Activated CD4-positive, alpha-beta T cell treated with anti-CD3 and anti-CD28 coated beads, Interleukin-2, amount 50 U/mL, for 1 hour (primary cell): ENCODE data around the gene PPP1R12B.

ENCODE experiments used
- DNase-seq: peaks from one replicate; pipeline ENCODE4 v3.0.0-alpha.2; 2020

The PPP1R12B gene, protein sequence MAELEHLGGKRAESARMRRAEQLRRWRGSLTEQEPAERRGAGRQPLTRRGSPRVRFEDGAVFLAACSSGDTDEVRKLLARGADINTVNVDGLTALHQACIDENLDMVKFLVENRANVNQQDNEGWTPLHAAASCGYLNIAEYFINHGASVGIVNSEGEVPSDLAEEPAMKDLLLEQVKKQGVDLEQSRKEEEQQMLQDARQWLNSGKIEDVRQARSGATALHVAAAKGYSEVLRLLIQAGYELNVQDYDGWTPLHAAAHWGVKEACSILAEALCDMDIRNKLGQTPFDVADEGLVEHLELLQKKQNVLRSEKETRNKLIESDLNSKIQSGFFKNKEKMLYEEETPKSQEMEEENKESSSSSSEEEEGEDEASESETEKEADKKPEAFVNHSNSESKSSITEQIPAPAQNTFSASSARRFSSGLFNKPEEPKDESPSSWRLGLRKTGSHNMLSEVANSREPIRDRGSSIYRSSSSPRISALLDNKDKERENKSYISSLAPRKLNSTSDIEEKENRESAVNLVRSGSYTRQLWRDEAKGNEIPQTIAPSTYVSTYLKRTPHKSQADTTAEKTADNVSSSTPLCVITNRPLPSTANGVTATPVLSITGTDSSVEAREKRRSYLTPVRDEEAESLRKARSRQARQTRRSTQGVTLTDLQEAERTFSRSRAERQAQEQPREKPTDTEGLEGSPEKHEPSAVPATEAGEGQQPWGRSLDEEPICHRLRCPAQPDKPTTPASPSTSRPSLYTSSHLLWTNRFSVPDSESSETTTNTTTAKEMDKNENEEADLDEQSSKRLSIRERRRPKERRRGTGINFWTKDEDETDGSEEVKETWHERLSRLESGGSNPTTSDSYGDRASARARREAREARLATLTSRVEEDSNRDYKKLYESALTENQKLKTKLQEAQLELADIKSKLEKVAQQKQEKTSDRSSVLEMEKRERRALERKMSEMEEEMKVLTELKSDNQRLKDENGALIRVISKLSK

GRCh38 chr1:202348509-202349205, at the start of gene PPP1R12B:
PPP1R12B (plus strand) TSS chr1:202348699; CDS start chr1:202348852, 153 bp downstream.
- peak; percentile 93 for DNase-seq

GRCh38 chr1:202302166-202302565, 46.3 kb upstream of the PPP1R12B start:
- no peak for DNase-seq

DNA sequence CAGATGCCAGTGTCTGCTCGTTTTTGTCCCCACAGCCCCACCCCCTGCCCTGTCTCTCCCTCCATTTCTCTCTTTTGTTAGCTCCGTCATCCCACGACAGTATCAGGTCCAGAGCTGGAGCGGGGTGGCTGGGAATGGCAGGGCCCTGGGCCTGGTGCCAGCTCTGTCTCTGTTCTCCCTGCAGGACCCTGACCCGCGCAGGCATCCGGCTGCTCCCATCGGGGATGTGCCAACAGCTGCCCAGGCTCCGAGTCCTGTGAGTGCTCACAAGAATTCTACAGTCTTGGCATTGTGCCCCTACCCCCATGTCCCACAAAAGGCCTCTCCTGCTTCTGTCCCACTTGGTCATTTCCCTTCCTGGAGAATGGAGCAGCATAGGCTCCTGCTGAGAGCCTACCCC, 44.1 kb upstream of the PPP1R12B start:
- no peak for DNase-seq

DNA sequence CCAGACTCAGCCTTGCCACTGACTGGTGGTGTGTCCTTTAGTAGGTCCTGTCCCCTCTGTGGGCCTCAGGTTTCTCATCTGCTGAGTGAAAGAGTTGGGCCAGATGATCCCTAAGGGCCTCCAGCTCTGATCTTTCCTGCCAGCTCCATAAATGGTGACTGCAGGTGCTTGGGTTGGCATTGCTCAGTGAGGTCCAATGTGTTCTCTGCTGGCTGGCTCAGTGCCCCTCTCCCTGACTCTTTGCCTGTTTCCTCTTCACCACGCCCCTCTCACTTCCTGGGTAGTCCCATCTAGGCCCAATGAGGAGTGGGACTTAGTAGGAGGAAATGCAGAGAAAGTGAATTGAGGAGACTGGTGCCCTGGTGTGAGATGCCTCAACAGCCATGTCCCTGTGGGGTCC, 43.3 kb upstream of the PPP1R12B start:
- DNase-seq: no peak

DNA sequence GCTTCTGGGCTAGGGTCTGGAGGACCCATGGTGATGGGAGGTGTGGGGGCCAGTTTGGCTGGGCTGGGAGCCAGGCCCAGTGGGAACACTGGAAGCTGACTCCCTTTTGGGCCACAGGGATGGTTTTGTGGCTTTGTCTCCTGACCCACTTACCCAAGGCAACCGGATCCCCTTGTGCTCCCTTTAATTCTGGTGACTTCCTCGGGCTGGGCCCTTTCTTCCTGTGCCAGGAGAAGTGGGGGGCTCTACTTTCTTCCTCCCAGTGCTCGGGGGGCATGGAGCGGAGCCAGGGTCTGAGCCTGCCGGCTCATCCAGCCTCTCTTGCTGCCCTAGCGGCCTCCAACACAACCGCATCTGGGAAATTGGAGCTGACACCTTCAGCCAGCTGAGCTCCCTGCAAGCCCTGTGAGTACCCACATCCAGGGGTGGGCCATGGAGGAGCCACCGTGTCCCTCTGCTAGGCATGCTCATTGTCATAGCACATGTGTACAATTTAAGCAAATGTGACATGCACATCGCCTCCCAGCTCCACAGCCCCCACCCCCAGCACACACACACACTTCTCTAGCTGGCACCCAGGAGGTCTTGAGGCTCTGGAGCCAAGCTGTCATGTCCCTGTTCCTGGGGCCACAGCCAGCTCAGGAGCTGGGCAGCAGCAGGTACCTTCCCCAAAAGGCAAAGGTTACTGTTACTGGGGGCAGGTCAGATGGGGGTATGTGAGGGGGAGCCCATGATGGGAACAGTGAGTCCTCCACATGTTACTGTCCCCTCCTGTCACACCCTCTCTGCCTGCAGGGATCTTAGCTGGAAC, 41.8 kb upstream of the PPP1R12B start:
- DNase-seq: no peak

GRCh38 chr1:202310071-202310725, 38.3 kb upstream of the PPP1R12B start:
- DNase-seq: no peak

DNA sequence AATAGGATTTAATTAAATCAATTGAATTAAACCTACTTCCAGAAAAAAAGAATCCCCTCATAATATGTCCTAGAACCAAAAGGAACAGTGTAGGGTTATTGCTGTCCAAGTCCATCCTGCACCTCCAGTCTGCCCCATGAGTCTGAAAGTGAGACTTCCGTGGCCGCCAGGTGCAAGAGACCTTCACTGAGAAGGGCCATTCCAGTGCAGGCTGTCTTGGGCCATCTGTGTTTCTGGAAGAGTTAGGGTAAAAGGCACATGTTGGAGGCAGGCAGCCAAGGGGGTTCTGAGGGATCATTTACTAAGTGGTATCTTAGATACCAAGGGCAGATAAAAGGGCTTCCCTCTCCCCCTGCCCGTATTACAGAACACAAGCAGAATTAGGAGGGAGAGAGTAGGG, 37.8 kb upstream of the PPP1R12B start:
- no peak for DNase-seq

- DNase-seq: no peak
Observed at GRCh38 chr1:202311875-202312635, 36.4 kb upstream of the PPP1R12B start.

DNA sequence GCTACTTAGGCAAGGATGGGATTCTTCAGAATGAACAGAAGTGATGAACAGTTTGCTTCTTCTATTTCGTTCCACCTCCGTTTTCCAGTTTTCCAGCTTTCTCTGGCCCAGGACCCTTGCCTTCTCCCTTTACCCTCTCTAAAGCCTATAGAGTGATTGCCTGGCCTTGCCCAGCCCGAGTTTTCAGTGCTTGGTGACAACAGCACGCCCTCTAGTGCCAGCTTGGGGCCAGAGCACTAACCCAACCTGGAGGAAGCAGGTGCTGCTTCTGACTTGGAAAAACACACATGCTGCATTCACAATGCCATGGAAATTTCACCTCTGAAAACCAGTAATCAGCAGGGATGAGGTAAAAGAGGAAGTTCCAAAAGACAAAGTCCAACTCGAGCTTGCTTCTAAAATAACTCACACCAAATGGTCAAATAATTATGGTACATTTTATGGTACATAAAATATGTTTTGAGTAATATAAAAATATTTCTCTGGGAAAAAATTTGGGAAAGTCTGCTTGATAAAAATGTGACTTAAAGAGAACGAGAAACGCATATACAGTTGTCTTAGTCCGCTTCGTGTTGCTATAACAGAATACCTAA, 32.8 kb upstream of the PPP1R12B start:
- DNase-seq: peak; percentile 78

DNA sequence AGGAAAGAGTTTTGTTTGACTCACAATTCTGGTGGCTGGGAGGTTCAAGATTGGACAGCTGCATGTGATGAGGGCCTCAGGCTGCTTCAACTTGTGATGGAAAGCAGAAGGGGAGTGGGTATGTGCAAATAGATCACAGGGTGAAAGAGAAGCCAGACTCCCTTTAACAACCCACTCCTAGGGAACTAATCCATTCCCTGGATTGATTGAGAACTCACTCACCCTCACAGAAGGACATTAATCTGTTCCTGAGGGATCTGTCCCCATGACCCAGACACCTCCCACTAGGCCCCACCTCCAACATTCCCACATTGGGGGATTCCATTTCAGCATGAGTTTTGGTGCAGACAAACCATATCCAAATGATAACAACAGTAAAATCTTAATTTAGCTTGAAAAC, 32.3 kb upstream of the PPP1R12B start:
- DNase-seq: no peak

- no peak for DNase-seq
Observed at GRCh38 chr1:202317941-202318925, 30.3 kb upstream of the PPP1R12B start.

GRCh38 chr1:202319381-202320080, 29.0 kb upstream of the PPP1R12B start:
- no peak for DNase-seq

- DNase-seq: no peak
Observed at GRCh38 chr1:202320081-202320405, 28.5 kb upstream of the PPP1R12B start.

DNA sequence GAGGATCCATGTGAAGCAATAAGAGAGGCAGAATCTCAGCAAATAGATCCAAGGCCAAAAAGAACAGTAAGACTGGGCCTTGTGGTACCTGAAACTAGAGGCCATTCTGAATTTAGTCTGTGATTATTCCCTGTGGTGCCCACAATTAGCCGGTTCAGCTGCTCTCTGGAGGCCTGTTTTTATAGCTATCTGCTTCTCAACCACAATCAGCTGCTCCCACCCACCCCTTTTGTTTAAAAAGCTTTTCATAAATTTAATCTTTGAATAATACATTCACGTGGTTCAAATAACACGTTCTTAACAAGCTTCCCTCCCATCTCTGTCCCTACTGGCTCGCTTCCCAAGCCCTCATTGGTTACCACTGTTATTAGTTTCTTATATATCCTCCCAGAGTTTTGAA, 24.8 kb upstream of the PPP1R12B start:
- DNase-seq: no peak

DNA sequence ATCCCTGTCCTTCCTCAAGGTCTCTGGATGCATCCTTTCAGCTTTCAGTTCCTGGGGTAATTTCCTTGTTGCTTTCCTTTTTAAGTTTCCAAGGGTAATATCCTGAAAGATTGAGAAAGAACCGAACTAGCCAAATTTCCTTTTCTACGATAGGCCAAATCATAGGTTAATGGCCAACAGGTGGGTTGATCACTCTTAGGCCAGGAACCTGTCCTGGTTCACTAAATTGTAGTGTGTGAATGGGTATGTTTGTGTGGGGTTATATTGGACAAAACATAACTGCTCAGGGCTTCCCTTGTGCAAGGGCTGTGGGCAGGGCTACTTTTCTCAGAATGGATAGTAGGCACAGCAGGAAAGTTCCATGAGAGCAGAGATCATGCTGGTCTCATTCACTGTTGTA, 23.9 kb upstream of the PPP1R12B start:
- no peak for DNase-seq

DNA sequence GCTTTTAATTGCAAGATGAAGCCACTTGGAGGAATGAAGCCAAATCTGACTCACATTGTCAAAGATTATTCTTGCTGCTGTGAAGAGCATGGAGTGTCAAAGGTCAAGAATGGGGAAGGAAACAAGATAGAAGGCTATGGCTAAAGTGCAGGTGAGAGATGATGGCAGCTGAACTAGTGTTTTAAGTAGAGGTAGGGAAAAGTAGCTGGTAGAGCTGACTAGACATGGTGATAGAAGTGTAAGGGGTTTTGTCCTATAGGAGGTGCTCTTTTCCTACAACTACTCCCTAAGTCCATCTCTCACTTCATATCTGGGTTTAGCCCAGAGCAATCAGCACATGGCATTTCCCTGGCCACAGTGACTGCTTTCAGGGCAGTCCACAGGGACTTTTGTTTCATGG, 18.6 kb upstream of the PPP1R12B start:
- DNase-seq: no peak

DNA sequence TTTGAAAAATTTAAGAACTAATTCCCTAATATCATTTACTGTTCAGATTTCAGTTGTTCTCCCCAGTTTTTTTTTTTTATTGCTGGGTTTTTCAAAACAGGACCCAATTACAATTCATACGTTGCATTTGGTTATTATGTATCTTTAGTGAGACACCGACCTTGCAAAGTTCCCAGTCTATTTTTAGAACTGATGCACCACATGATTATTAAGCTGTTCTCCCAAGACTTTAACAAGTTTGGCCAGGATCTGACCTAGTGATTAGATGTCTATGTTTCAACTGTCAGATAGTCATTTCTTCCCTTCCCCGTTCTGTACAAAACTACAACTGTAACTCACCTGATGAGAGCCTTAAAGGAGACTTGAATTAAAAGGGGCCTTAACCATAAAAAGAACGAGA, 14.6 kb upstream of the PPP1R12B start:
- no peak for DNase-seq

GRCh38 chr1:202343652-202344349, 4.7 kb upstream of the PPP1R12B start:
- no peak for DNase-seq
